Tibial nerve (tissue), 4 donors: Measurements from ENCODE around the gene DDX28. TPM values are rescaled to one million over a fixed set of nuclear protein-coding genes. Genes with fewer than 3 reads are reported as not detected.

Experiments used
- DNase-seq, 2 donors: peaks; one replicate each; pipeline ENCODE4 v3.0.0-alpha.2; 2019; ENCODE audit warnings: low spot score in 2 of 2
- H3K27ac ChIP-seq, 4 donors: fragments of 200-600 bp; sonication (generic) in 3 of 4; one replicate each; pipeline ENCODE4 v1.5.1; 2017 to 2019; ENCODE audit warnings: mild to moderate bottlenecking in 1 of 4
- H3K27me3 ChIP-seq, 2 donors: fragments of 200-600 bp; sonication (generic) in 1 of 2; one replicate each; pipeline versions ENCODE4 v1.5.1 to v1.6.0; 2017 to 2019
- H3K36me3 ChIP-seq, 3 donors: fragments of 200-600 bp; sonication (generic); one replicate each; pipeline ENCODE4 v1.5.1; 2018 to 2019
- H3K4me1 ChIP-seq, 4 donors: fragments of 200-600 bp; sonication (generic) in 3 of 4; one replicate each; pipeline ENCODE4 v1.5.1; 2017 to 2019
- H3K4me3 ChIP-seq, 4 donors: fragments of 200-600 bp; sonication (generic) in 3 of 4; one replicate each; pipeline ENCODE4 v1.5.1; 2017 to 2019; ENCODE audit warnings: mild to moderate bottlenecking in 1 of 4, moderate library complexity in 1 of 4
- H3K9me3 ChIP-seq, 4 donors: fragments of 200-600 bp; sonication (generic) in 3 of 4; one replicate each; pipeline ENCODE4 v1.5.1; 2017 to 2019
- CTCF ChIP-seq, 5 experiments: fragments of 200-600 bp in 3 of 5; fragments of 450-650 bp in 2 of 5; sonication (generic) in 3 of 5; IDR thresholded peaks; one replicate each; pipeline ENCODE4 v1.5.1; 2016 to 2019; ENCODE audit warnings: antibody characterized with exemption in 5 of 5, mild to moderate bottlenecking in 3 of 5, moderate library complexity in 2 of 5
- EP300 ChIP-seq, 2 donors: sonication (generic); formaldehyde crosslinking; IDR thresholded peaks; one replicate each; pipeline ENCODE4 v1.6.1; 2017; ENCODE audit warnings: antibody characterized with exemption in 2 of 2, mild to moderate bottlenecking in 1 of 2
- POLR2A ChIP-seq, 2 donors: fragments of 450-650 bp; IDR thresholded peaks; one replicate each; pipeline ENCODE4 v1.6.1; 2017; ENCODE audit warnings: antibody characterized with exemption in 2 of 2, mild to moderate bottlenecking in 2 of 2, moderate library complexity in 2 of 2
- WGBS, 2 donors: methylation state at CpG; one replicate each; pipeline ENCODE4 v1.1.5; 2018; 5-methylcytosine and 5-hydroxymethylcytosine counted together
- total RNA-seq, 4 donors: library from RNA; depleted of rRNA; stranded (reverse); fragments of >200 nt; gene quantifications; one replicate each; pipeline ENCODE4 v1.1.0, GENCODE V29; 2016

Gene DDX28
- total RNA-seq, 4 donors from 2014 or later = 6.7 to 11.7 (median 10.8) TPM

DNA sequence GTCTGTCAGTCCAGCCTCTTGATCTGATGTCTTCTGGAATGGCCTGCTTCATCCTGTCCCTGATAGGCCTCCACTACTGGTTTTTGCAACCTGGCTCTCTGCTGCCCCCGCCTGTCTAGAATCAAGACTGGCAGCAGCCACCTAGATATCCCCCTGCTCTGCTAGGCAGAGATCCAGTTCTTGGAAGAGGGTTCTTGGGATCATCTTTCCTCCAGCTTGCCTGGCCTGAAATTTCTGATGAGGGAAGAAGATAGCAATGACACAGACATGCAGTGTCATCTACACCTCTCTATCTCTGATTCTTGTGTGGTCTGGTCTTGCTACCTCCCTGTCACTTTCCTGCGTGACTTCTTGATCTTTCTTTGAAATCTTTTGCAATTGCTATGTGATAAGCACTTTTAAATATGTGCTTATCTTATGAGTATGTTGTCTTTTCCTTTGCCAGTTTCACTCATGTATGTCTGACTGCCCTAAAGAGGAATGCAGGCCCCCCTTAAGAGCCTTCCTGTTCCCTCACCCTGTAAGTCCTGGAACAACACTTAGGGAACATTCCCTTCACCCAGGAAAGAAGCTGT lies 41.8 kb upstream of the DDX28 start:
- WGBS, 2 donors = 52 to 59% methylated on average over 2 of the region's 2 CpGs
- Histone ChIP-seq H3K9me3 (no peaks in the 10 kb centered on the region), H3K36me3 (peaks cover 0 to 43% (median 0%) of the 10 kb centered on the region in 3 donors), H3K27ac (peak overlapping the region in 3 of 4 donors; percentile 34 to 81 (median 80)), H3K4me1 (peaks cover 0 to 52% (median 12%) of the 10 kb centered on the region in 4 donors), H3K27me3 (no peaks in the 10 kb centered on the region), H3K4me3 (no peak overlapping the region)
- TF ChIP-seq POLR2A (IDR thresholded peaks at IDR 0.05) (no peak), EP300 (IDR thresholded peaks at IDR 0.05) (peak in 1 of 2 donors; percentile 45), CTCF (IDR thresholded peaks at IDR 0.05) (peak; percentile 68 to 79 (median 76))
- peak; percentile 40 to 64 for DNase-seq

DNA sequence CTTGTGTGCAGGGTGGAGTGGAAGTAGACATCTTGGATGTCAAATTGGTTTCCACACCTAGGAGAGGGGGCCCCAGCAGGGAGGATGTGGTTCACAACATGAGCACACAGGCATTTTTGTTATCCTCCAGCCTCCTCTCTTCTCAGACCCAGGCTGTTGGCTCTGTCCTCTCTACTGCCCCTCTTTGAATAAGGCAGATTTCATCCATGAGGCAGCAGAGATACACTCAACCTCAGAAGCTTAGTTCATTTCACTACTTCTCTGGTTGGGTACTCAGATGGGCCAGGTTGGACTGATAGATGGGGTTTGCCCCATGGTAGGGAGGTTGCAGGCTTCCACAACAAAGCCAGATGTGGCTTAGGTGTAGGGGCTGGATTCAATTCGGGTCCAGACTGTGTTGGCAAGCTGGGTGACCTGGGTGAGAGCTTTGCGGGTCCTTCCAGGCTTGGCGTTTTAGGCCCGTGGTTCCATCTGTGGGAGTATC lies 39.9 kb upstream of the DDX28 start:
- DNase-seq = no peak
- Histone ChIP-seq H3K4me1 (peaks cover 0 to 41% (median 6%) of the 10 kb centered on the region in 4 donors), H3K36me3 (peaks cover 0 to 48% (median 0%) of the 10 kb centered on the region in 3 donors), H3K27ac (peak overlapping the region in 1 of 4 donors; percentile 80), H3K9me3 (no peaks in the 10 kb centered on the region), H3K4me3 (no peak overlapping the region), H3K27me3 (no peaks in the 10 kb centered on the region)
- TF ChIP-seq EP300 (IDR thresholded peaks at IDR 0.05) (no peak), CTCF (IDR thresholded peaks at IDR 0.05) (no peak), POLR2A (IDR thresholded peaks at IDR 0.05) (no peak)
- 93 to 99% methylated on average over 4 of the region's 4 CpGs for WGBS, 2 donors

DNA sequence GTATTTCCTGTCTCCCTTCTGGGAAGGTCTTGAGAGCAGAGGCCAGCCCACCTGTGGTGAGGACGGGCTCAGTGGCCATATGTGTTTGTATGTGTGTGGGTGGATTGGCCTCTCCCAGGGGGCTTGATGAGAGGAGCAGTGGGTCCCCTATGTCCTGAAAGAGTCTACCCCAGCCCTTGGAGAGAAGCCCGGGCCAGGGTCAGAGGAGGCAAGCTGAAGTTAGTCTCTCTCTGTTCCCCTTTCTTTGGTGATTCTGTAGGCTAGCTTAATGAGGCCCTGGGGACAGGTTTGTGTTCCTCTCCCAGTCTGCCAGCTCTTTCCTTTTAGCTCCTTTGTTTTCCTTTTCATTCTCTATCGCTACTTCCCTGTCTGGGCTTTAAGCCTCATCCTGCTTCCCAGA lies 38.4 kb upstream of the DDX28 start:
- 55 to 58% methylated on average over 3 of the region's 3 CpGs for WGBS, 2 donors

DNA sequence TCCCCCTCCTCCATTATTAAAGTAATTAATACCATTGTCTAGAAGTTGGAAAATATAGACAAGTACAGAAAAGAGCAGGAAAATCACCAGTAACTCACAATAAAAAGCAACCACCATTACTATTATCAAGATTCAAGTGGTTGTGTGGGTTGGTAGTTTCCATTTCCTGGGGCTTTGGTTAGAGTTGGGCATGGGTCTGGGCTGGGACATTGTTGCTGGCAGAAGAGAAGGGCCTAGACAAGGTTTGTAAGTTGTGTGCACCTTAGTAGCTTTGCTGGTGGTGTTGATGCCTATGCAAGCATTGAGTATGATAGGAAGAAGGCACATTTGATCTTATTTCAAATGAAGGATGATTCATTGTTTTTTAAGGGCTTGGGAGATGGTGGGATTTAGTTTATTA lies 36.8 kb upstream of the DDX28 start:
- TF ChIP-seq EP300 (IDR thresholded peaks at IDR 0.05) (no peak), POLR2A (IDR thresholded peaks at IDR 0.05) (no peak), CTCF (IDR thresholded peaks at IDR 0.05) (no peak)
- H3K9me3 ChIP-seq = no peaks in the 10 kb centered on the region
- no peak overlapping the region for H3K4me3 ChIP-seq
- peaks cover 0 to 15% (median 2%) of the 10 kb centered on the region in 4 donors for H3K4me1 ChIP-seq
- H3K27ac ChIP-seq = no peak overlapping the region
- DNase-seq = no peak
- H3K27me3 ChIP-seq = no peaks in the 10 kb centered on the region
- peaks cover 0 to 61% (median 0%) of the 10 kb centered on the region in 3 donors for H3K36me3 ChIP-seq

More for the DNA sequence above, 38.4 kb upstream of the DDX28 start:
- Histone ChIP-seq H3K4me3 (no peak overlapping the region), H3K9me3 (no peaks in the 10 kb centered on the region), H3K27ac (peak overlapping the region in 1 of 4 donors; percentile 8), H3K27me3 (no peaks in the 10 kb centered on the region), H3K36me3 (peaks cover 0 to 51% (median 0%) of the 10 kb centered on the region in 3 donors), H3K4me1 (peaks cover 0 to 31% (median 5%) of the 10 kb centered on the region in 4 donors)
- DNase-seq = no peak
- no peak for TF ChIP-seq POLR2A (IDR thresholded peaks at IDR 0.05)
- no peak for TF ChIP-seq CTCF (IDR thresholded peaks at IDR 0.05)
- no peak for TF ChIP-seq EP300 (IDR thresholded peaks at IDR 0.05)

DNA sequence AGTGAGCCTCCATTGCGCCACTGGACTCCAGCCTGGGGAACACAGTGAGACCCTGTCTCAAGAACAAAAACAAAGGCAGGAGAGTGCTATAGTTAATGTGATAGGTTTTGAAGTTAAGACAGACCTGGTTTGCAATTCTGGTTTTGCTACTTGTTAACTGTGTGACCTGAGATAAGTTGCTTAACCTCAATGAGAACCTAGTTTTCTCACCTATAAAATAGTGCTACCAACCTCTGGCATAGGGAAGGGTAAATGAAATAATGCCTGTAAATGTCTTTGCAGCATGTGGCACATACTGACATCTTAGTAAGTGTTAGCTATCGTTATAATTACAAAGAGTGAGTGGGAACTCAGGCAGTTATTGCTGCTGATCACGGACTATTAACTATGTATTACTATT lies 32.4 kb upstream of the DDX28 start:
- Histone ChIP-seq H3K27me3 (no peaks in the 10 kb centered on the region), H3K4me1 (no peaks in the 10 kb centered on the region), H3K9me3 (no peaks in the 10 kb centered on the region), H3K27ac (no peak overlapping the region), H3K4me3 (no peak overlapping the region), H3K36me3 (peaks cover 0 to 79% (median 0%) of the 10 kb centered on the region in 3 donors)
- WGBS, 2 donors = 90 to 94% methylated on average over 3 of the region's 3 CpGs
- TF ChIP-seq POLR2A (IDR thresholded peaks at IDR 0.05) (no peak), CTCF (IDR thresholded peaks at IDR 0.05) (no peak), EP300 (IDR thresholded peaks at IDR 0.05) (no peak)
- no peak for DNase-seq
